WERI-Rb-1 (cell line): ENCODE measurements around the gene EYA3.
A peak's percentile ranks its signal among the peaks of the same experiment; 100 is the strongest.

Experiments
- DNase-seq: peaks from one replicate; pipeline ENCODE4 v3.0.0-alpha.2; 2020
- H3K27ac ChIP-seq: fragments of 250-450 bp; sonication (Bioruptor Pico); 2 replicates; pipeline ENCODE4 v1.5.1; 2020; ENCODE audit warnings: mild to moderate bottlenecking, moderate library complexity
- H3K27me3 ChIP-seq: fragments of 250-450 bp; sonication (Bioruptor Pico); 2 replicates; pipeline ENCODE4 v1.5.1; 2021; ENCODE audit warnings: mild to moderate bottlenecking, low read depth, moderate library complexity; ENCODE audit not compliant: insufficient read depth, severe bottlenecking
- H3K36me3 ChIP-seq: fragments of 250-450 bp; sonication (Bioruptor Pico); 2 replicates; pipeline ENCODE4 v1.5.1; 2020; ENCODE audit warnings: mild to moderate bottlenecking, moderate library complexity
- H3K4me3 ChIP-seq: 2 replicates; pipeline ENCODE4 v1.5.1; 2011; ENCODE audit warnings: low read depth, mild to moderate bottlenecking, control low read depth, low read length
- H3K9me3 ChIP-seq: fragments of 250-450 bp; sonication (Bioruptor Pico); 2 replicates; pipeline ENCODE4 v1.5.1; 2021; ENCODE audit warnings: mild to moderate bottlenecking, moderate library complexity; ENCODE audit not compliant: severe bottlenecking
- CTCF ChIP-seq: IDR thresholded peaks from 2 replicates; pipeline ENCODE4 v1.5.1; 2011; ENCODE audit warnings: low read depth, mild to moderate bottlenecking, control low read depth, inconsistent platforms, low read length

Gene EYA3

GRCh38 chr1:28096210-28097099 lies 8.0 kb upstream of the EYA3 start:
- H3K27me3 ChIP-seq, result no peaks in the 10 kb centered on the region
- DNase-seq, result no peak
- no peak for TF ChIP-seq CTCF
- no peaks in the 10 kb centered on the region for H3K36me3 ChIP-seq
- H3K27ac ChIP-seq, result no peak overlapping the region
- H3K4me3 ChIP-seq, result no peak overlapping the region
- no peaks in the 10 kb centered on the region for H3K9me3 ChIP-seq

- DNase-seq, result peak; percentile 72
- Histone ChIP-seq H3K27me3 (no peaks in the 10 kb centered on the region), H3K27ac (no peak overlapping the region), H3K4me3 (no peak overlapping the region), H3K9me3 (no peaks in the 10 kb centered on the region), H3K36me3 (no peaks in the 10 kb centered on the region)
- peak; percentile 72 for TF ChIP-seq CTCF
Observed at GRCh38 chr1:28091043-28091781, 2.8 kb upstream of the EYA3 start.

- DNase-seq, result peak; percentile 22
- H3K27ac ChIP-seq, result peak overlapping the region; percentile 76
- no peaks in the 10 kb centered on the region for H3K27me3 ChIP-seq
- H3K36me3 ChIP-seq, result no peaks in the 10 kb centered on the region
- H3K4me3 ChIP-seq, result peak overlapping the region; percentile 70
- TF ChIP-seq CTCF, result peak; percentile 50; the same call in 1 of the 2 replicates
- H3K9me3 ChIP-seq, result no peaks in the 10 kb centered on the region
Observed at GRCh38 chr1:28087614-28088167, 719 bp downstream of the EYA3 start.

GRCh38 chr1:28086651-28087050 lies 1.8 kb downstream of the EYA3 start:
- H3K36me3 ChIP-seq, result no peaks in the 10 kb centered on the region
- H3K4me3 ChIP-seq, result no peak overlapping the region
- no peak overlapping the region for H3K27ac ChIP-seq
- no peak for DNase-seq
- no peak for TF ChIP-seq CTCF
- no peaks in the 10 kb centered on the region for H3K9me3 ChIP-seq
- no peaks in the 10 kb centered on the region for H3K27me3 ChIP-seq

- TF ChIP-seq CTCF, result no peak
- H3K27ac ChIP-seq, result no peak overlapping the region
- no peak for DNase-seq
- no peaks in the 10 kb centered on the region for H3K27me3 ChIP-seq
- H3K4me3 ChIP-seq, result no peak overlapping the region
- peaks cover 3% of the 10 kb centered on the region; the same call in 1 of the 2 replicates for H3K36me3 ChIP-seq
- H3K9me3 ChIP-seq, result no peaks in the 10 kb centered on the region
Observed at GRCh38 chr1:28085129-28085528, 3.3 kb downstream of the EYA3 start.
